H1 (cell line): ENCODE results near the gene KLF14.

ENCODE experiments used
- ASH2L ChIP-seq: fragments of 200-600, 300-600 bp; sonication (generic); IDR thresholded peaks from one replicate; pipeline ENCODE4 v1.7.1; 2017; ENCODE audit warnings: low read length
- CEBPB ChIP-seq: IDR thresholded peaks from 2 replicates; pipeline ENCODE4 v1.6.1; 2012; ENCODE audit warnings: low read depth, low read length
- CHD1 ChIP-seq: IDR thresholded peaks from 2 replicates; pipeline ENCODE4 v1.6.1; 2012; ENCODE audit warnings: low read depth, low read length, improper control_type of control experiment
- CHD2 ChIP-seq: IDR thresholded peaks from 2 replicates; pipeline ENCODE4 v1.6.1; 2012; ENCODE audit warnings: low read length, improper control_type of control experiment
- EP300 ChIP-seq, 2 experiments: IDR thresholded peaks; 1 replicate in 1 of 2; 2 replicates in 1 of 2; pipeline ENCODE4 v1.6.1; 2011 to 2012; ENCODE audit warnings: low read depth in 2 of 2, low read length in 2 of 2, mild to moderate bottlenecking in 2 of 2, borderline replicate concordance in 1 of 2, inconsistent platforms in 1 of 2, moderate library complexity in 1 of 2
- JUN ChIP-seq: IDR thresholded peaks from 2 replicates; pipeline ENCODE4 v1.6.1; 2011; ENCODE audit warnings: low read depth, mild to moderate bottlenecking, improper control_type of control experiment, low read length
- JUND ChIP-seq: IDR thresholded peaks from 2 replicates; pipeline ENCODE4 v1.6.1; 2011; ENCODE audit warnings: mild to moderate bottlenecking, improper control_type of control experiment, low read length
- POLR2A ChIP-seq, 2 experiments: IDR thresholded peaks; 1 replicate in 1 of 2; 2 replicates in 1 of 2; pipeline ENCODE4 v1.6.1; 2011; ENCODE audit warnings: low read depth in 2 of 2, low read length in 2 of 2, mild to moderate bottlenecking in 2 of 2; ENCODE audit errors: control extremely low read depth in 1 of 2
- POLR2AphosphoS5 ChIP-seq: IDR thresholded peaks from 2 replicates; pipeline ENCODE4 v1.6.1; 2011; ENCODE audit warnings: low read depth, low read length
- RBBP5 ChIP-seq: IDR thresholded peaks from 2 replicates; pipeline ENCODE4 v1.7.1; 2012; ENCODE audit warnings: low read depth, mild to moderate bottlenecking, inconsistent platforms, low read length, moderate library complexity, borderline replicate concordance
- TAF7 ChIP-seq: optimal IDR thresholded peaks from 2 replicates; pipeline ENCODE3; 2011; ENCODE audit warnings: low read depth, mild to moderate bottlenecking, inconsistent platforms, low read length, moderate library complexity, borderline replicate concordance
- ZNF274 ChIP-seq: IDR thresholded peaks from 2 replicates; pipeline ENCODE4 v1.7.0; 2012; ENCODE audit warnings: low read length, borderline replicate concordance; ENCODE audit errors: extremely low read depth
- TF ChIP-seq, protein P1 (sequence below), 3 experiments: IDR thresholded peaks; 1 replicate in 2 of 3; 2 replicates in 1 of 3; pipeline versions ENCODE4 v1.5.1 to v1.6.1; 2011; ENCODE audit warnings: low read length in 3 of 3, mild to moderate bottlenecking in 3 of 3, inconsistent platforms in 2 of 3, low read depth in 1 of 3, moderate library complexity in 1 of 3; ENCODE audit not compliant: insufficient read depth in 1 of 3; ENCODE audit errors: control extremely low read depth in 1 of 3
- TF ChIP-seq, protein P2 (sequence below): IDR thresholded peaks from 2 replicates; pipeline ENCODE4 v1.6.1; 2011; ENCODE audit warnings: low read depth, mild to moderate bottlenecking, low read length; ENCODE audit not compliant: insufficient read depth

DNA sequence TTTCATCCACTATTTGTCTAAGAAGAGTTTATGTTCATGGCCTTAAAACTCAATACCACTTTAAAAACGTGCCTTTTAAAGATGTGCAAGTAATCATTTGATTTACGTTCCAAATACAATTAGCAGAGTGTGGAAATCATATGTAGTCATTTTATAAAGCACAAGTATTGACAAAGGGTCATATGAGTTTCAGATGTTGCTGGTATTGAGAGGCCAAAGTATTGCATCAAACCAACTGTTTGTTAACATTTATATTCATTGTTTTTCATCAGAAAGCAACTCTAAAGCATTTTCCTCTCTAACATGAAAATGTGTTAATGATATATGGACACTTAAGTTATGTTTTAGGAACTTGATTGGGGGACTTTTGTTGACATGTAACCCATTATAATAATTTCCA lies 36.2 kb downstream of the KLF14 start:
- TF ChIP-seq TAF7, result no peak
- TF ChIP-seq, protein P1, sequence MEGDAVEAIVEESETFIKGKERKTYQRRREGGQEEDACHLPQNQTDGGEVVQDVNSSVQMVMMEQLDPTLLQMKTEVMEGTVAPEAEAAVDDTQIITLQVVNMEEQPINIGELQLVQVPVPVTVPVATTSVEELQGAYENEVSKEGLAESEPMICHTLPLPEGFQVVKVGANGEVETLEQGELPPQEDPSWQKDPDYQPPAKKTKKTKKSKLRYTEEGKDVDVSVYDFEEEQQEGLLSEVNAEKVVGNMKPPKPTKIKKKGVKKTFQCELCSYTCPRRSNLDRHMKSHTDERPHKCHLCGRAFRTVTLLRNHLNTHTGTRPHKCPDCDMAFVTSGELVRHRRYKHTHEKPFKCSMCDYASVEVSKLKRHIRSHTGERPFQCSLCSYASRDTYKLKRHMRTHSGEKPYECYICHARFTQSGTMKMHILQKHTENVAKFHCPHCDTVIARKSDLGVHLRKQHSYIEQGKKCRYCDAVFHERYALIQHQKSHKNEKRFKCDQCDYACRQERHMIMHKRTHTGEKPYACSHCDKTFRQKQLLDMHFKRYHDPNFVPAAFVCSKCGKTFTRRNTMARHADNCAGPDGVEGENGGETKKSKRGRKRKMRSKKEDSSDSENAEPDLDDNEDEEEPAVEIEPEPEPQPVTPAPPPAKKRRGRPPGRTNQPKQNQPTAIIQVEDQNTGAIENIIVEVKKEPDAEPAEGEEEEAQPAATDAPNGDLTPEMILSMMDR (IDR thresholded peaks at IDR 0.05; ENCODE audit: control extremely low read depth in 1 of 3, insufficient read depth in 1 of 3, low read depth in 1 of 3, low read length in 3 of 3), result no peak
- TF ChIP-seq RBBP5, result no peak
- TF ChIP-seq JUND, result no peak
- no peak for TF ChIP-seq ZNF274
- TF ChIP-seq ASH2L, result no peak
- TF ChIP-seq POLR2A (IDR thresholded peaks at IDR 0.05; ENCODE audit: control extremely low read depth in 1 of 2, low read depth in 2 of 2, low read length in 2 of 2), result no peak
- no peak for TF ChIP-seq CHD1
- TF ChIP-seq, protein P2, sequence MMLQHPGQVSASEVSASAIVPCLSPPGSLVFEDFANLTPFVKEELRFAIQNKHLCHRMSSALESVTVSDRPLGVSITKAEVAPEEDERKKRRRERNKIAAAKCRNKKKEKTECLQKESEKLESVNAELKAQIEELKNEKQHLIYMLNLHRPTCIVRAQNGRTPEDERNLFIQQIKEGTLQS, result no peak
- TF ChIP-seq POLR2AphosphoS5, result no peak
- no peak for TF ChIP-seq EP300 (IDR thresholded peaks at IDR 0.05; ENCODE audit: borderline replicate concordance in 1 of 2, low read depth in 2 of 2, low read length in 2 of 2)
- no peak for TF ChIP-seq CEBPB
- TF ChIP-seq JUN, result no peak
- TF ChIP-seq CHD2, result no peak
